A549 (cell line): ENCODE measurements around the gene SLC39A10. TPM values are rescaled to one million over a fixed set of nuclear protein-coding genes. Genes with fewer than 3 reads are reported as not detected.
A peak's percentile ranks its signal among the peaks of the same experiment; 100 is the strongest.

Experiments used
- ATAC-seq, 2 experiments: fragments of 200-7000 bp in 1 of 2; fragments of >200 bp in 1 of 2; cut with Nextera tagmentation in 1 of 2; cut with Tn5 transposase in 1 of 2; 3 replicates each; pipeline versions ENCODE4 v1.8.0 to v1.9.1; 2018 to 2020; ENCODE audit warnings: mild to moderate bottlenecking in 1 of 2, moderate library complexity in 1 of 2
- CTCF ChIA-PET: fragments of 300-600 bp; sonication (Branson Sonifier 250); formaldehyde crosslinking; extraction: SDS; loops from one replicate; lab custom pipeline; 2021; ENCODE audit warnings: antibody characterized with exemption, inconsistent platforms; lab: Yijun Ruan, JAX
- POLR2A ChIA-PET: fragments of 350-600 bp; formaldehyde crosslinking; extraction: SDS; loops from one replicate; lab custom pipeline; 2021; ENCODE audit warnings: antibody characterized with exemption, inconsistent platforms; lab: Yijun Ruan, JAX
- DNase-seq, 2 experiments: peaks; one replicate each; pipeline versions ENCODE4 v3.0.0 to v3.0.0-alpha.2; 2011 to 2016; ENCODE audit warnings: low read depth in 1 of 2, low spot score in 1 of 2
- FAIRE-seq: peaks from 2 replicates; lab custom pipeline; 2011; peaks lifted over from hg19 to GRCh38; lab: Jason Lieb, UNC
- H3K27ac ChIP-seq, 2 experiments: fragments of >200 bp; sonication (Bioruptor Twin); formaldehyde crosslinking; 3 replicates each; pipeline ENCODE4 v1.5.1; 2016 to 2017
- H3K4me1 ChIP-seq: fragments of >200 bp; sonication (Bioruptor Twin); formaldehyde crosslinking; 3 replicates; pipeline ENCODE4 v1.6.1; 2016
- H3K4me2 ChIP-seq: fragments of >200 bp; sonication (Bioruptor Twin); formaldehyde crosslinking; 3 replicates; pipeline ENCODE4 v1.6.1; 2016
- H3K4me3 ChIP-seq: fragments of >200 bp; sonication (Bioruptor Twin); formaldehyde crosslinking; 3 replicates; pipeline ENCODE4 v1.5.1; 2016
- H3K9me3 ChIP-seq: fragments of >200 bp; sonication (Bioruptor Twin); formaldehyde crosslinking; 3 replicates; pipeline ENCODE4 v1.6.1; 2016
- CBX2 ChIP-seq: fragments of 200-600 bp; sonication (generic); IDR thresholded peaks from 2 replicates; pipeline ENCODE4 v1.6.1; 2016; ENCODE audit warnings: low read depth, mild to moderate bottlenecking, borderline replicate concordance
- E2F6 ChIP-seq: IDR thresholded peaks from 2 replicates; pipeline ENCODE4 v1.6.1; 2012; ENCODE audit warnings: low read depth, borderline replicate concordance
- ELK1 ChIP-seq: fragments of 150-350 bp; IDR thresholded peaks from 2 replicates; pipeline ENCODE4 v1.6.1; 2014; ENCODE audit warnings: low read depth, mild to moderate bottlenecking, low read length
- EP300 ChIP-seq, 2 experiments: fragments of >200 bp; sonication (Bioruptor Twin); formaldehyde crosslinking; IDR thresholded peaks; 2 replicates in 1 of 2; 3 replicates in 1 of 2; pipeline ENCODE4 v1.6.1; 2016 to 2017
- HMGXB4 ChIP-seq: fragments of 250-450 bp; sonication (Bioruptor Pico); IDR thresholded peaks from 2 replicates; pipeline ENCODE4 v1.5.0; 2021; ENCODE audit warnings: mild to moderate bottlenecking, moderate library complexity, borderline replicate concordance
- HOXB13 ChIP-seq: fragments of 250-450 bp; sonication (Bioruptor Pico); IDR thresholded peaks from 2 replicates; pipeline ENCODE4 v1.5.0; 2020; ENCODE audit warnings: low read depth, mild to moderate bottlenecking, moderate library complexity
- JUNB ChIP-seq: fragments of >200 bp; sonication (Bioruptor Twin); formaldehyde crosslinking; IDR thresholded peaks from 2 replicates; pipeline ENCODE4 v1.6.1; 2016
- NPAS2 ChIP-seq: fragments of 250-450 bp; sonication (Bioruptor Pico); IDR thresholded peaks from 2 replicates; pipeline ENCODE4 v1.8.0; 2022; ENCODE audit warnings: mild to moderate bottlenecking, moderate library complexity, borderline replicate concordance
- RFX5 ChIP-seq: fragments of 450-650 bp; IDR thresholded peaks from 2 replicates; pipeline ENCODE4 v1.7.1; 2014; ENCODE audit warnings: antibody characterized with exemption, mild to moderate bottlenecking, moderate library complexity
- SMC3 ChIP-seq: fragments of >200 bp; sonication (Bioruptor Twin); formaldehyde crosslinking; IDR thresholded peaks from 3 replicates; pipeline ENCODE4 v1.6.1; 2018; ENCODE audit warnings: inconsistent platforms
- TFCP2L1 ChIP-seq: fragments of 250-450 bp; sonication (Bioruptor Pico); IDR thresholded peaks from 2 replicates; pipeline ENCODE4 v1.5.0; 2021; ENCODE audit warnings: mild to moderate bottlenecking
- ZSCAN20 ChIP-seq: fragments of 250-450 bp; sonication (Bioruptor Pico); IDR thresholded peaks from 2 replicates; pipeline ENCODE4 v1.8.0; 2022; ENCODE audit warnings: mild to moderate bottlenecking, moderate library complexity
- WGBS: methylation state at CpG from one replicate; pipeline ENCODE4 v1.1.6; 2017; ENCODE audit errors: missing lambda C conversion rate; 5-methylcytosine and 5-hydroxymethylcytosine counted together
- polyA plus RNA-seq, 4 experiments: library from polyadenylated mRNA; depleted of rRNA in 3 of 4; stranded (reverse); fragments of >200 nt; fragmentation: RNase III in 1 of 4; extraction: RNeasy Plus Mini Kit Qiagen cat#74134 plus additional on column Dnase treatment in 1 of 4; gene quantifications; 2 replicates in 3 of 4; 3 replicates in 1 of 4; pipeline ENCODE4 v1.2.3, GENCODE V29; 2011 to 2017
- TF ChIP-seq, protein P1 (sequence below): fragments of >200 bp; sonication (Bioruptor Twin); formaldehyde crosslinking; IDR thresholded peaks from 3 replicates; pipeline ENCODE4 v1.5.1; 2016
- TF ChIP-seq, protein P2 (sequence below): IDR thresholded peaks from 2 replicates; pipeline ENCODE4 v1.6.1; 2012
- TF ChIP-seq, protein P3 (sequence below): fragments of 200-600 bp; sonication (generic); IDR thresholded peaks from 2 replicates; pipeline ENCODE4 v1.6.1; 2016; ENCODE audit warnings: antibody characterized with exemption, mild to moderate bottlenecking, moderate library complexity

Gene SLC39A10
- polyA plus RNA-seq, 2 of the 4 experiments (the other 2 are of a cell fraction): 38.4 to 42.6 TPM

- FAIRE-seq (no peak), ATAC-seq (peak; percentile 24 to 50; a peak in 1 of 6 replicates), DNase-seq (no peak)
- H3K4me2 ChIP-seq: no peak overlapping the region
- WGBS: 88% methylated on average over 4 of the region's 4 CpGs
- H3K4me1 ChIP-seq: no peaks in the 10 kb centered on the region
- ChIA-PET CTCF (interaction anchor here (1.0 to 2.1 kb wide), 4 partner anchors 12 to 383 kb away, joined by 3 to 7 read pairs (median 4); no protein-coding TSS in a partner anchor), POLR2A (no interaction called here)
- no peaks in the 10 kb centered on the region for H3K9me3 ChIP-seq
- TF ChIP-seq ZSCAN20 (CRISPR knock-in tag): no peak
- no peak for TF ChIP-seq HOXB13
- TF ChIP-seq JUNB: no peak
- no peak for TF ChIP-seq E2F6
- TF ChIP-seq, protein P1, sequence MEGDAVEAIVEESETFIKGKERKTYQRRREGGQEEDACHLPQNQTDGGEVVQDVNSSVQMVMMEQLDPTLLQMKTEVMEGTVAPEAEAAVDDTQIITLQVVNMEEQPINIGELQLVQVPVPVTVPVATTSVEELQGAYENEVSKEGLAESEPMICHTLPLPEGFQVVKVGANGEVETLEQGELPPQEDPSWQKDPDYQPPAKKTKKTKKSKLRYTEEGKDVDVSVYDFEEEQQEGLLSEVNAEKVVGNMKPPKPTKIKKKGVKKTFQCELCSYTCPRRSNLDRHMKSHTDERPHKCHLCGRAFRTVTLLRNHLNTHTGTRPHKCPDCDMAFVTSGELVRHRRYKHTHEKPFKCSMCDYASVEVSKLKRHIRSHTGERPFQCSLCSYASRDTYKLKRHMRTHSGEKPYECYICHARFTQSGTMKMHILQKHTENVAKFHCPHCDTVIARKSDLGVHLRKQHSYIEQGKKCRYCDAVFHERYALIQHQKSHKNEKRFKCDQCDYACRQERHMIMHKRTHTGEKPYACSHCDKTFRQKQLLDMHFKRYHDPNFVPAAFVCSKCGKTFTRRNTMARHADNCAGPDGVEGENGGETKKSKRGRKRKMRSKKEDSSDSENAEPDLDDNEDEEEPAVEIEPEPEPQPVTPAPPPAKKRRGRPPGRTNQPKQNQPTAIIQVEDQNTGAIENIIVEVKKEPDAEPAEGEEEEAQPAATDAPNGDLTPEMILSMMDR: no peak
- TF ChIP-seq SMC3: no peak
- TF ChIP-seq ELK1: no peak
- TF ChIP-seq, protein P2, sequence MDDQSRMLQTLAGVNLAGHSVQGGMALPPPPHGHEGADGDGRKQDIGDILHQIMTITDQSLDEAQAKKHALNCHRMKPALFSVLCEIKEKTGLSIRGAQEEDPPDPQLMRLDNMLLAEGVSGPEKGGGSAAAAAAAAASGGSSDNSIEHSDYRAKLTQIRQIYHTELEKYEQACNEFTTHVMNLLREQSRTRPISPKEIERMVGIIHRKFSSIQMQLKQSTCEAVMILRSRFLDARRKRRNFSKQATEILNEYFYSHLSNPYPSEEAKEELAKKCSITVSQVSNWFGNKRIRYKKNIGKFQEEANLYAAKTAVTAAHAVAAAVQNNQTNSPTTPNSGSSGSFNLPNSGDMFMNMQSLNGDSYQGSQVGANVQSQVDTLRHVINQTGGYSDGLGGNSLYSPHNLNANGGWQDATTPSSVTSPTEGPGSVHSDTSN: no peak
- no peak for TF ChIP-seq TFCP2L1 (CRISPR knock-in tag)
- TF ChIP-seq HMGXB4: no peak
- TF ChIP-seq RFX5: no peak
- TF ChIP-seq NPAS2 (CRISPR knock-in tag): no peak
- TF ChIP-seq, protein P3, sequence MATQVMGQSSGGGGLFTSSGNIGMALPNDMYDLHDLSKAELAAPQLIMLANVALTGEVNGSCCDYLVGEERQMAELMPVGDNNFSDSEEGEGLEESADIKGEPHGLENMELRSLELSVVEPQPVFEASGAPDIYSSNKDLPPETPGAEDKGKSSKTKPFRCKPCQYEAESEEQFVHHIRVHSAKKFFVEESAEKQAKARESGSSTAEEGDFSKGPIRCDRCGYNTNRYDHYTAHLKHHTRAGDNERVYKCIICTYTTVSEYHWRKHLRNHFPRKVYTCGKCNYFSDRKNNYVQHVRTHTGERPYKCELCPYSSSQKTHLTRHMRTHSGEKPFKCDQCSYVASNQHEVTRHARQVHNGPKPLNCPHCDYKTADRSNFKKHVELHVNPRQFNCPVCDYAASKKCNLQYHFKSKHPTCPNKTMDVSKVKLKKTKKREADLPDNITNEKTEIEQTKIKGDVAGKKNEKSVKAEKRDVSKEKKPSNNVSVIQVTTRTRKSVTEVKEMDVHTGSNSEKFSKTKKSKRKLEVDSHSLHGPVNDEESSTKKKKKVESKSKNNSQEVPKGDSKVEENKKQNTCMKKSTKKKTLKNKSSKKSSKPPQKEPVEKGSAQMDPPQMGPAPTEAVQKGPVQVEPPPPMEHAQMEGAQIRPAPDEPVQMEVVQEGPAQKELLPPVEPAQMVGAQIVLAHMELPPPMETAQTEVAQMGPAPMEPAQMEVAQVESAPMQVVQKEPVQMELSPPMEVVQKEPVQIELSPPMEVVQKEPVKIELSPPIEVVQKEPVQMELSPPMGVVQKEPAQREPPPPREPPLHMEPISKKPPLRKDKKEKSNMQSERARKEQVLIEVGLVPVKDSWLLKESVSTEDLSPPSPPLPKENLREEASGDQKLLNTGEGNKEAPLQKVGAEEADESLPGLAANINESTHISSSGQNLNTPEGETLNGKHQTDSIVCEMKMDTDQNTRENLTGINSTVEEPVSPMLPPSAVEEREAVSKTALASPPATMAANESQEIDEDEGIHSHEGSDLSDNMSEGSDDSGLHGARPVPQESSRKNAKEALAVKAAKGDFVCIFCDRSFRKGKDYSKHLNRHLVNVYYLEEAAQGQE: no peak
- no peak for TF ChIP-seq CBX2
- TF ChIP-seq EP300 (IDR thresholded peaks at IDR 0.05): no peak
- H3K4me3 ChIP-seq: no peak overlapping the region
- no peak overlapping the region for H3K27ac ChIP-seq
Measured at GRCh38 chr2:195672674-195673073, 15.6 kb downstream of the SLC39A10 start.
